ENCODE results near the gene HIVEP3. TPM values are rescaled to one million over a fixed set of nuclear protein-coding genes. Genes with fewer than 3 reads are reported as not detected.

HIVEP3 gene
- polyA plus RNA-seq, 1 donor (not counting 4 experiments of a cell fraction or from before 2014, with no cell fraction given) = 1.1 TPM

GRCh38 chr1:41726292-41726691, 192.4 kb downstream of the HIVEP3 start:
- Histone ChIP-seq H4K20me1 (ENCODE audit: control insufficient read depth, extremely low read depth, insufficient read depth, low read length) (no peaks in the 10 kb centered on the region), H3K4me1 (ENCODE audit: control insufficient read depth, extremely low read depth, insufficient read depth, low read length) (no peaks in the 10 kb centered on the region), H3K9me1 (ENCODE audit: control insufficient read depth, extremely low read depth, insufficient read depth, low read length) (no peaks in the 10 kb centered on the region), H3K4me3 (ENCODE audit: control insufficient read depth in 2 of 3, extremely low read depth in 1 of 3, insufficient read depth in 2 of 3, low read depth in 1 of 3, low read length in 3 of 3) (no peak overlapping the region), H3K27ac (ENCODE audit: control insufficient read depth, insufficient read depth, low read length) (no peak overlapping the region), H3K36me3 (ENCODE audit: control insufficient read depth in 2 of 2, extremely low read depth in 1 of 2, insufficient read depth in 2 of 2, low read length in 2 of 2) (no peaks in the 10 kb centered on the region), H3K9ac (ENCODE audit: control insufficient read depth, extremely low read depth, insufficient read depth, low read length) (no peak overlapping the region), H3K79me2 (ENCODE audit: control insufficient read depth, insufficient read depth, low read length) (no peaks in the 10 kb centered on the region), H3K27me3 (ENCODE audit: control insufficient read depth, extremely low read depth, insufficient read depth, low read length) (peaks cover 12% of the 10 kb centered on the region), H3K4me2 (ENCODE audit: control insufficient read depth, extremely low read depth, insufficient read depth, low read depth, low read length) (no peak overlapping the region), H2AFZ (ENCODE audit: control insufficient read depth, low read length) (no peak overlapping the region), H3K9me3 (ENCODE audit: control insufficient read depth, low read depth, low read length) (no peaks in the 10 kb centered on the region)
- no peak for DNase-seq (ENCODE audit: low read depth, low spot score)
- no peak for FAIRE-seq
- dilution Hi-C loops (cut with MboI; ENCODE audit: extremely low pct_ligation_motif_present, low sequenced_read_pairs) = no loop called here
- TF ChIP-seq, protein P1, sequence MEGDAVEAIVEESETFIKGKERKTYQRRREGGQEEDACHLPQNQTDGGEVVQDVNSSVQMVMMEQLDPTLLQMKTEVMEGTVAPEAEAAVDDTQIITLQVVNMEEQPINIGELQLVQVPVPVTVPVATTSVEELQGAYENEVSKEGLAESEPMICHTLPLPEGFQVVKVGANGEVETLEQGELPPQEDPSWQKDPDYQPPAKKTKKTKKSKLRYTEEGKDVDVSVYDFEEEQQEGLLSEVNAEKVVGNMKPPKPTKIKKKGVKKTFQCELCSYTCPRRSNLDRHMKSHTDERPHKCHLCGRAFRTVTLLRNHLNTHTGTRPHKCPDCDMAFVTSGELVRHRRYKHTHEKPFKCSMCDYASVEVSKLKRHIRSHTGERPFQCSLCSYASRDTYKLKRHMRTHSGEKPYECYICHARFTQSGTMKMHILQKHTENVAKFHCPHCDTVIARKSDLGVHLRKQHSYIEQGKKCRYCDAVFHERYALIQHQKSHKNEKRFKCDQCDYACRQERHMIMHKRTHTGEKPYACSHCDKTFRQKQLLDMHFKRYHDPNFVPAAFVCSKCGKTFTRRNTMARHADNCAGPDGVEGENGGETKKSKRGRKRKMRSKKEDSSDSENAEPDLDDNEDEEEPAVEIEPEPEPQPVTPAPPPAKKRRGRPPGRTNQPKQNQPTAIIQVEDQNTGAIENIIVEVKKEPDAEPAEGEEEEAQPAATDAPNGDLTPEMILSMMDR (optimal IDR thresholded peaks at IDR 0.05 in 1 of 3, IDR thresholded peaks at IDR 0.05 in 1 of 3, conservative IDR thresholded peaks at IDR 0.05 in 1 of 3; ENCODE audit: extremely low read depth in 1 of 3, insufficient read depth in 2 of 3, low read length in 3 of 3) = no peak
- TF ChIP-seq EZH2 (IDR thresholded peaks at IDR 0.05; ENCODE audit: low read length) = no peak

DNA sequence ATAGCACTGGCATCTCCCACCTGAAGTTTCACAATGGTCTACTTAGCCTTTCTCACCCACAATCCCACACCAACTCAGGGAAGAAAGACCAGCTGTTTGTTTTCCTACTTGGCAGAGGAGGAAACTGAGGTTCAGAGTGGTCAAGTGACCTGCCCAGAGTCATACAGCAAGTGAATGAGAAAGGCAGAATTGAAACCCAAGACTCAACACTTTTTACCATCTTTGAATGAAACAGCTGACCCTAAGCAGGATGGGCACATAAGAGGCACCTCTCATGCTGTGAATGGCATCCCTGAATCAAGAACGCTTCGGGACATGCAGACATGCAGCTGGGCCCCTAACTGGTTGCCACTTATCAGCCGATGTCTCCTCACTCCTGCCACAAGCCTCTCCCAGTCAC, 193.8 kb downstream of the HIVEP3 start:
- dilution Hi-C loops (cut with MboI; ENCODE audit: extremely low pct_ligation_motif_present, low sequenced_read_pairs) = no loop called here
- Histone ChIP-seq H3K79me2 (ENCODE audit: control insufficient read depth, insufficient read depth, low read length) (no peaks in the 10 kb centered on the region), H4K20me1 (ENCODE audit: control insufficient read depth, extremely low read depth, insufficient read depth, low read length) (no peaks in the 10 kb centered on the region), H3K36me3 (ENCODE audit: control insufficient read depth in 2 of 2, extremely low read depth in 1 of 2, insufficient read depth in 2 of 2, low read length in 2 of 2) (no peaks in the 10 kb centered on the region), H3K4me2 (ENCODE audit: control insufficient read depth, extremely low read depth, insufficient read depth, low read depth, low read length) (no peak overlapping the region), H3K4me3 (ENCODE audit: control insufficient read depth in 2 of 3, extremely low read depth in 1 of 3, insufficient read depth in 2 of 3, low read depth in 1 of 3, low read length in 3 of 3) (no peak overlapping the region), H3K9ac (ENCODE audit: control insufficient read depth, extremely low read depth, insufficient read depth, low read length) (no peak overlapping the region), H3K9me1 (ENCODE audit: control insufficient read depth, extremely low read depth, insufficient read depth, low read length) (no peaks in the 10 kb centered on the region), H3K27ac (ENCODE audit: control insufficient read depth, insufficient read depth, low read length) (no peak overlapping the region), H2AFZ (ENCODE audit: control insufficient read depth, low read length) (no peak overlapping the region), H3K27me3 (ENCODE audit: control insufficient read depth, extremely low read depth, insufficient read depth, low read length) (peaks cover 12% of the 10 kb centered on the region), H3K4me1 (ENCODE audit: control insufficient read depth, extremely low read depth, insufficient read depth, low read length) (no peaks in the 10 kb centered on the region), H3K9me3 (ENCODE audit: control insufficient read depth, low read depth, low read length) (no peaks in the 10 kb centered on the region)
- DNase-seq (ENCODE audit: low read depth, low spot score) = no peak
- no peak for TF ChIP-seq EZH2 (IDR thresholded peaks at IDR 0.05; ENCODE audit: low read length)
- TF ChIP-seq, protein P1 (optimal IDR thresholded peaks at IDR 0.05 in 1 of 3, IDR thresholded peaks at IDR 0.05 in 1 of 3, conservative IDR thresholded peaks at IDR 0.05 in 1 of 3; ENCODE audit: extremely low read depth in 1 of 3, insufficient read depth in 2 of 3, low read length in 3 of 3) = no peak
- FAIRE-seq = no peak

Data from keratinocyte (primary cell).